Activated CD8-positive, alpha-beta T cell treated with anti-CD3 and anti-CD28 coated beads for 36 hours (primary cell): ENCODE data around the gene RAD23B. TPM values are rescaled to one million over a fixed set of nuclear protein-coding genes. Genes with fewer than 3 reads are reported as not detected.

Experiments used
- ATAC-seq: fragments of 200-7000 bp; cut with Tn5 transposase; one replicate; pipeline ENCODE4 v1.10.0; 2021; ENCODE audit warnings: mild to moderate bottlenecking, moderate library complexity
- CTCF ChIA-PET: fragments of 350-600 bp; sonication (Branson Sonifier 250); formaldehyde crosslinking; loops from one replicate; lab custom pipeline; 2021; ENCODE audit warnings: antibody characterized with exemption; lab: Charles Lee
- POLR2A ChIA-PET: fragments of 350-600 bp; sonication (Branson Sonifier 250); formaldehyde crosslinking; loops from one replicate; lab custom pipeline; 2021; ENCODE audit warnings: antibody characterized with exemption; lab: Charles Lee
- DNase-seq: peaks from one replicate; pipeline ENCODE4 v3.0.0-alpha.2; 2020
- H3K27ac Mint-ChIP-seq: one replicate; pipeline ENCODE4 v1.8.0; 2021; ENCODE audit warnings: mild to moderate bottlenecking, mixed read lengths
- H3K27me3 Mint-ChIP-seq: one replicate; pipeline ENCODE4 v1.8.0; 2021; ENCODE audit warnings: mixed read lengths
- H3K36me3 Mint-ChIP-seq: one replicate; pipeline ENCODE4 v1.8.0; 2021; ENCODE audit warnings: low read depth, mixed read lengths
- H3K4me1 Mint-ChIP-seq: one replicate; pipeline ENCODE4 v1.8.0; 2021; ENCODE audit warnings: low read depth, mixed read lengths
- H3K4me3 Mint-ChIP-seq: one replicate; pipeline ENCODE4 v1.8.0; 2021; ENCODE audit warnings: mild to moderate bottlenecking, moderate library complexity, mixed read lengths
- H3K9me3 Mint-ChIP-seq: one replicate; pipeline ENCODE4 v1.8.0; 2021; ENCODE audit warnings: mixed read lengths
- CTCF ChIP-seq: fragments of 200-600 bp; IDR thresholded peaks from one replicate; pipeline ENCODE4 v1.8.0; 2022; ENCODE audit warnings: antibody characterized with exemption, mild to moderate bottlenecking
- intact Hi-C: fragments of 100-400 bp; cut with micrococcal nuclease; formaldehyde crosslinking; loops from one replicate; pipeline ENCODE4 v1.10.0; 2022
- total RNA-seq, 2 experiments: library from RNA; stranded (reverse); gene quantifications; one replicate each; pipeline ENCODE4 v1.2.3, GENCODE V29; 2021

Gene RAD23B
- total RNA-seq, 2 experiments from 2014 or later, result 115 to 117 TPM

GRCh38 chr9:107340920-107341632, 58.0 kb downstream of the RAD23B start:
- ChIA-PET CTCF (interaction anchor here (0.6 to 3.1 kb wide), 52 partner anchors 8 to 237 kb away, joined by 3 to 32 read pairs (median 4); partner anchors contain the start of gene RAD23B), POLR2A (interaction anchor here (0.8 to 1.4 kb wide), 3 partner anchors 54 to 58 kb away, joined by 3 read pairs; partner anchors contain the start of gene RAD23B)
- intact Hi-C loops, result no loop called here
- Mint-ChIP-seq H3K4me1 (peaks cover 15% of the 10 kb centered on the region), H3K9me3 (no peaks in the 10 kb centered on the region), H3K27me3 (no peaks in the 10 kb centered on the region), H3K4me3 (no peak overlapping the region), H3K36me3 (peaks cover 8% of the 10 kb centered on the region), H3K27ac (peak overlapping the region; percentile 69)
- ATAC-seq (peak; percentile 84), DNase-seq (peak; percentile 86)
- TF ChIP-seq CTCF, result peak; percentile 89

GRCh38 chr9:107342476-107343161, 59.5 kb downstream of the RAD23B start:
- DNase-seq (no peak), ATAC-seq (no peak)
- Mint-ChIP-seq H3K27ac (no peak overlapping the region), H3K9me3 (no peaks in the 10 kb centered on the region), H3K4me3 (no peak overlapping the region), H3K4me1 (peaks cover 15% of the 10 kb centered on the region), H3K27me3 (no peaks in the 10 kb centered on the region), H3K36me3 (peaks cover 6% of the 10 kb centered on the region)
- POLR2A ChIA-PET, result interaction anchor here (1.4 kb wide), 1 partner anchor 57 kb away, joined by 3 read pairs; no protein-coding TSS in a partner anchor
- TF ChIP-seq CTCF, result no peak
- CTCF ChIA-PET, result interaction anchor here (1.2 to 3.1 kb wide), 9 partner anchors 14 to 205 kb away, joined by 3 to 32 read pairs (median 16); partner anchors contain the start of gene RAD23B
- intact Hi-C loops, result no loop called here

GRCh38 chr9:107345327-107345726, 62.2 kb downstream of the RAD23B start:
- intact Hi-C loops, result no loop called here
- Mint-ChIP-seq H3K27ac (no peak overlapping the region), H3K36me3 (no peaks in the 10 kb centered on the region), H3K4me3 (no peak overlapping the region), H3K9me3 (no peaks in the 10 kb centered on the region), H3K27me3 (no peaks in the 10 kb centered on the region), H3K4me1 (peaks cover 13% of the 10 kb centered on the region)
- CTCF ChIA-PET, result interaction anchor here (1.2 to 2.0 kb wide), 2 partner anchors 79 to 208 kb away, joined by 5 read pairs; no protein-coding TSS in a partner anchor
- no peak for TF ChIP-seq CTCF
- no peak for ATAC-seq
- DNase-seq, result no peak
- POLR2A ChIA-PET, result no interaction called here

GRCh38 chr9:107348836-107349235, 65.8 kb downstream of the RAD23B start:
- ATAC-seq (no peak), DNase-seq (no peak)
- Mint-ChIP-seq H3K36me3 (no peaks in the 10 kb centered on the region), H3K4me1 (peaks cover 5% of the 10 kb centered on the region), H3K9me3 (no peaks in the 10 kb centered on the region), H3K27ac (no peak overlapping the region), H3K4me3 (no peak overlapping the region), H3K27me3 (peaks cover 13% of the 10 kb centered on the region)
- ChIA-PET CTCF (interaction anchor here (0.9 to 1.6 kb wide), 2 partner anchors 8 to 77 kb away, joined by 3 to 8 read pairs; no protein-coding TSS in a partner anchor), POLR2A (no interaction called here)
- intact Hi-C loops, result no loop called here
- TF ChIP-seq CTCF, result no peak
